K562 (cell line): ENCODE results near the gene KMT2D. TPM values are rescaled to one million over a fixed set of nuclear protein-coding genes. Genes with fewer than 3 reads are reported as not detected.

Source experiments
- ATAC-seq: fragments of 200-7000 bp; cut with Tn5 transposase; 3 replicates; pipeline ENCODE4 v1.9.1; 2020; ENCODE audit warnings: moderate library complexity
- BruUV-seq: library from RNA; stranded (reverse); fragments of 400-500 nt; replicated peaks from 2 replicates; lab custom pipeline; 2021; lab: Mats Ljungman, UMichigan
- CTCF ChIA-PET: fragments of 300-600 bp; formaldehyde crosslinking; extraction: SDS; loops from one replicate; lab custom pipeline; 2021; ENCODE audit warnings: low intra/inter-chr PET ratio; lab: Yijun Ruan, JAX
- POLR2A ChIA-PET: fragments of 300-600, 350-650 bp; sonication (Branson Sonifier 250); formaldehyde crosslinking; extraction: SDS; loops from one replicate; lab custom pipeline; 2021; ENCODE audit warnings: antibody characterized with exemption, inconsistent platforms; lab: Yijun Ruan, JAX
- DNase-seq, 4 experiments: peaks; one replicate each; pipeline versions ENCODE4 v3.0.0 to v3.0.0-alpha.2; 2011 to 2018; ENCODE audit warnings: low spot score in 3 of 4, mixed read lengths in 3 of 4; ENCODE audit errors: extremely low read depth in 1 of 4
- FAIRE-seq: peaks from 2 replicates; lab custom pipeline; 2011; peaks lifted over from hg19 to GRCh38; lab: Jason Lieb, UNC
- H2AFZ ChIP-seq: 2 replicates; pipeline ENCODE4 v1.6.0; 2011; ENCODE audit warnings: low read depth, low read length, control low read depth, inconsistent platforms
- H3K27ac ChIP-seq: fragments of 200-600 bp; 3 replicates; pipeline ENCODE4 v1.8.0; 2011; ENCODE audit warnings: low read depth, mild to moderate bottlenecking, control low read depth, inconsistent platforms, low read length, moderate library complexity, mixed read lengths; ENCODE audit errors: extremely low read depth
- H3K27me3 ChIP-seq, 2 experiments: fragments of 300-600 bp in 1 of 2; 2 replicates in 1 of 2; 3 replicates in 1 of 2; pipeline versions ENCODE4 v1.6.0 to v1.8.0; 2011; ENCODE audit warnings: inconsistent platforms in 2 of 2, low read length in 2 of 2, mild to moderate bottlenecking in 1 of 2, mixed read lengths in 1 of 2, moderate library complexity in 1 of 2; ENCODE audit not compliant: control insufficient read depth in 2 of 2, insufficient read depth in 2 of 2
- H3K36me3 ChIP-seq: fragments of 300-600 bp; 3 replicates; pipeline ENCODE4 v1.8.0; 2011; ENCODE audit warnings: mild to moderate bottlenecking, low read length, inconsistent platforms; ENCODE audit not compliant: control insufficient read depth, insufficient read depth
- H3K4me1 ChIP-seq, 2 experiments: fragments of 200-600 bp in 1 of 2; replicated peaks in 1 of 2; 2 replicates in 1 of 2; 3 replicates in 1 of 2; pipeline versions ENCODE4 v1.5.1 to v1.8.0; 2011; ENCODE audit warnings: inconsistent platforms in 2 of 2, low read length in 2 of 2, mild to moderate bottlenecking in 1 of 2, mixed read lengths in 1 of 2, moderate library complexity in 1 of 2; ENCODE audit not compliant: control insufficient read depth in 2 of 2, insufficient read depth in 2 of 2
- H3K4me2 ChIP-seq: 2 replicates; pipeline ENCODE4 v1.6.1; 2011; ENCODE audit warnings: low read length, control low read depth, inconsistent platforms, mixed read lengths; ENCODE audit not compliant: insufficient read depth
- H3K4me3 ChIP-seq: fragments of 200-600 bp; sonication (generic), shearing (Covaris generic); 2 replicates; pipeline ENCODE4 v1.5.1; 2016; ENCODE audit warnings: control low read depth, inconsistent platforms
- H3K79me2 ChIP-seq: fragments of 200-600 bp; 3 replicates; pipeline ENCODE4 v1.8.0; 2011; ENCODE audit warnings: low read length, inconsistent platforms; ENCODE audit not compliant: control insufficient read depth, insufficient read depth
- H3K9ac ChIP-seq, 2 experiments: 2 replicates each; pipeline versions ENCODE4 v1.6.0 to v1.6.1; 2011; ENCODE audit warnings: low read depth in 2 of 2, low read length in 2 of 2, control low read depth in 1 of 2, inconsistent platforms in 1 of 2, mild to moderate bottlenecking in 1 of 2, mixed read lengths in 1 of 2; ENCODE audit not compliant: insufficient read depth in 1 of 2
- H3K9me1 ChIP-seq: one replicate; pipeline ENCODE4 v1.6.0; 2011; ENCODE audit warnings: inconsistent platforms, mild to moderate bottlenecking, low read length, moderate library complexity; ENCODE audit not compliant: control insufficient read depth, insufficient read depth
- H3K9me3 ChIP-seq: replicated peaks from 2 replicates; pipeline ENCODE4 v1.5.1; 2011; ENCODE audit warnings: low read depth, low read length, inconsistent platforms; ENCODE audit not compliant: control insufficient read depth, insufficient read depth
- H4K20me1 ChIP-seq: replicated peaks from 2 replicates; pipeline ENCODE4 v1.6.1; 2011; ENCODE audit warnings: low read length, inconsistent platforms, mixed read lengths; ENCODE audit not compliant: control insufficient read depth, insufficient read depth
- CHCHD3 ChIP-seq: fragments of 250-450 bp; sonication (Bioruptor Pico); IDR thresholded peaks from 2 replicates; pipeline ENCODE4 v2.1.2; 2022; ENCODE audit warnings: mild to moderate bottlenecking
- DDX20 ChIP-seq: fragments of 450-650 bp; IDR thresholded peaks from 2 replicates; pipeline ENCODE4 v1.6.1; 2016; ENCODE audit warnings: missing genetic modification characterization, low read depth, mild to moderate bottlenecking, missing compliant biosample characterization, moderate library complexity
- GABPA ChIP-seq: fragments of 200-800 bp; sonication (Bioruptor generic); conservative IDR thresholded peaks from 2 replicates; pipeline ENCODE4 v1.6.1; 2016; ENCODE audit warnings: low read depth, missing genetic modification characterization, missing compliant biosample characterization
- NFRKB ChIP-seq: fragments of 450-650 bp; IDR thresholded peaks from 2 replicates; pipeline ENCODE4 v1.6.1; 2016; ENCODE audit warnings: low read depth
- PCBP2 ChIP-seq: fragments of 200-400 bp; formaldehyde crosslinking; IDR thresholded peaks from 2 replicates; pipeline ENCODE4 v1.6.1; 2018; ENCODE audit warnings: low read length, low read depth, mild to moderate bottlenecking, moderate library complexity; ENCODE audit not compliant: poor library complexity, severe bottlenecking
- WHSC1 ChIP-seq: IDR thresholded peaks from one replicate; pipeline ENCODE4 v1.6.1; 2012; ENCODE audit warnings: low read length, control low read depth, inconsistent platforms
- ZNF217 ChIP-seq: sonication (generic); formaldehyde crosslinking; IDR thresholded peaks from 2 replicates; pipeline ENCODE4 v1.8.0; 2022; ENCODE audit warnings: mild to moderate bottlenecking, missing genetic modification reagents
- ZNF253 ChIP-seq: fragments of 250-450 bp; sonication (Bioruptor Pico); conservative IDR thresholded peaks from 2 replicates; pipeline ENCODE4 v1.6.1; 2021; ENCODE audit warnings: mild to moderate bottlenecking
- WGBS: fragments of 100-300 bp; shearing (Covaris generic); methylation state at CpG from one replicate; pipeline ENCODE4 v1.1.6; 2016; ENCODE audit warnings: low coverage, mixed read lengths; ENCODE audit not compliant: insufficient coverage; ENCODE audit errors: missing lambda C conversion rate; 5-methylcytosine and 5-hydroxymethylcytosine counted together
- in situ Hi-C: fragments of 300-500 bp; cut with MboI; formaldehyde crosslinking; loops from 4 replicates; pipeline ENCODE4 v1.15.0; 2018; ENCODE audit warnings: inconsistent platforms, mixed read lengths
- intact Hi-C: fragments of 100-400 bp; cut with micrococcal nuclease; formaldehyde crosslinking; loops from 2 replicates; pipeline ENCODE4 v1.14.2; 2022
- polyA plus RNA-seq, 8 experiments: library from polyadenylated mRNA; depleted of rRNA in 4 of 8; stranded (reverse) in 5 of 8; unstranded in 3 of 8; fragments of >200 nt; fragmentation: Nextera tagmentation in 2 of 8; fragmentation: Illumina TruSeq in 1 of 8; extraction: Ambion mirVana in 2 of 8; extraction: Trizol in 1 of 8; gene quantifications; 2 replicates each; pipeline versions ENCODE4 v1.2.1 to v1.2.3, GENCODE V29; 2011 to 2014; ENCODE audit warnings: inconsistent platforms in 1 of 8, missing spikeins in 1 of 8
- total RNA-seq, 7 experiments: library from RNA; depleted of rRNA in 6 of 7; stranded (reverse); fragments of >200 nt in 6 of 7; fragmentation: Illumina TruSeq in 2 of 7; extraction: Trizol in 2 of 7; gene quantifications; 2 replicates each; pipeline versions ENCODE4 v1.2.1 to v1.2.3, GENCODE V29; 2011 to 2021; ENCODE audit warnings: low replicate concordance in 1 of 7
- TF ChIP-seq, protein P1 (sequence below): fragments of 450-650 bp; IDR thresholded peaks from 2 replicates; pipeline ENCODE4 v1.6.1; 2016
- TF ChIP-seq, protein P2 (sequence below): fragments of 250-450 bp; sonication (Bioruptor Pico); IDR thresholded peaks from 2 replicates; pipeline ENCODE4 v1.9.0; 2021; ENCODE audit warnings: mild to moderate bottlenecking

Gene KMT2D
- total and polyA plus RNA-seq, 9 of the 15 experiments (the other 6 are each of a cell fraction or from before 2014, with no cell fraction given): 0.22 to 93.7 (median 13.7) TPM

DNA sequence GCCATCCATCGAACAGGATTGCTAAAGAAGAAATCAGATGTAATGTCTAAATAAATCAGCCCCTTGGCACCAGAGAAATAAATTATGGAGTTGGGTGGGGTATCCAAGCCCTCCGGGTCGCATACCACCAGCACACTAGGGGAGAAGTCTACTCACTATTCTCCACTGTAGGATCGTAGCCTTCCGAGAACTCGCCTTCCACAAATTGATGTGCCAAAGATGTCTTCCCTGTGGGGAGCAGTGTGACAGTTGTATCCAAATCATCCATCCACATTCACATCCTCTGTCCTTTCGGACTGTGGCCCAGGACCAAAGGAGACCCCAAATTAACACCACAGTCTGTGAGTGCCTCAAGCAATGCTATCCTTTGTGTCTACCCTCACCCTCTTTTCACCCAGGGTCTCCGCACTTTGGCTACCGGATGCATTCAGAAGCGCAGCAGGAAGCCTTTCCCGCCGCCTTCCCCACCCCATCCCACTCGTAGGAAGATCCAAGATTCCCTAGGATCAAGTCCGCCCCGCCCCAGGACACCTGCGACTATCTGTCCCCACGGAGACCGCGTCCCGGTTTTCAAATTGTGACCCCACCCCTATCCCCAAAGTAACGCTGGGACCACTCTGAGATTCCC is 8.4 kb upstream of the KMT2D start:
- DNase-seq: no peak
- FAIRE-seq: no peak
- H3K36me3 ChIP-seq: peaks cover 14% of the 10 kb centered on the region
- no peaks in the 10 kb centered on the region for H4K20me1 ChIP-seq
- H3K4me1 ChIP-seq: peaks cover 10 to 18% of the 10 kb centered on the region in 2 experiments; a peak in 4 of 5 replicates
- POLR2A ChIA-PET: interaction anchor here (0.6 to 2.8 kb wide), 16 partner anchors 9 to 204 kb away, joined by 3 to 23 read pairs (median 5); partner anchors contain the start of genes TUBA1B and TUBA1C
- BruUV-seq: TSS peak; percentile 78
- peaks cover 5% of the 10 kb centered on the region; the same call in 2 of the 3 replicates for H3K79me2 ChIP-seq
- peak overlapping the region; percentile 95 for H3K4me2 ChIP-seq
- intact Hi-C loops: loop anchor here (10.0 kb wide), 1 partner anchor 276 kb away; the partner anchor contains the start of gene DNAJC22
- H3K9me3 ChIP-seq: no peaks in the 10 kb centered on the region
- ATAC-seq: no peak
- H3K27ac ChIP-seq: peak overlapping the region; percentile 79; the same call in 2 of the 3 replicates
- in situ Hi-C loops: no loop called here
- 9% methylated on average over 20 of the region's 21 CpGs for WGBS
- no peaks in the 10 kb centered on the region for H3K9me1 ChIP-seq
- H3K4me3 ChIP-seq: peak overlapping the region; percentile 96
- H2AFZ ChIP-seq: peak overlapping the region; percentile 98
- H3K9ac ChIP-seq: peak overlapping the region; percentile 71 to 92
- CTCF ChIA-PET: no interaction called here
- H3K27me3 ChIP-seq: no peaks in the 10 kb centered on the region
- TF ChIP-seq PCBP2: no peak
- TF ChIP-seq, protein P1, sequence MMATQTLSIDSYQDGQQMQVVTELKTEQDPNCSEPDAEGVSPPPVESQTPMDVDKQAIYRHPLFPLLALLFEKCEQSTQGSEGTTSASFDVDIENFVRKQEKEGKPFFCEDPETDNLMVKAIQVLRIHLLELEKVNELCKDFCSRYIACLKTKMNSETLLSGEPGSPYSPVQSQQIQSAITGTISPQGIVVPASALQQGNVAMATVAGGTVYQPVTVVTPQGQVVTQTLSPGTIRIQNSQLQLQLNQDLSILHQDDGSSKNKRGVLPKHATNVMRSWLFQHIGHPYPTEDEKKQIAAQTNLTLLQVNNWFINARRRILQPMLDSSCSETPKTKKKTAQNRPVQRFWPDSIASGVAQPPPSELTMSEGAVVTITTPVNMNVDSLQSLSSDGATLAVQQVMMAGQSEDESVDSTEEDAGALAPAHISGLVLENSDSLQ: no peak
- no peak for TF ChIP-seq WHSC1
- TF ChIP-seq ZNF253 (CRISPR knock-in tag): no peak
- TF ChIP-seq DDX20 (tag): no peak
- TF ChIP-seq, protein P2, sequence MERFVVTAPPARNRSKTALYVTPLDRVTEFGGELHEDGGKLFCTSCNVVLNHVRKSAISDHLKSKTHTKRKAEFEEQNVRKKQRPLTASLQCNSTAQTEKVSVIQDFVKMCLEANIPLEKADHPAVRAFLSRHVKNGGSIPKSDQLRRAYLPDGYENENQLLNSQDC: no peak
- 0 out of 2 replicates have a peak, but pooled peaks have one; percentile 29 for TF ChIP-seq NFRKB
- peak; percentile 15 for TF ChIP-seq GABPA
- TF ChIP-seq ZNF217 (CRISPR knock-in tag): no peak
- TF ChIP-seq CHCHD3 (CRISPR knock-in tag): no peak
- TF ChIP-seq, all 486 proteins: peak for 2
